ENCODE data around the gene APAF1.
A peak's percentile ranks its signal among the peaks of the same experiment; 100 is the strongest.

The APAF1 gene

DNA sequence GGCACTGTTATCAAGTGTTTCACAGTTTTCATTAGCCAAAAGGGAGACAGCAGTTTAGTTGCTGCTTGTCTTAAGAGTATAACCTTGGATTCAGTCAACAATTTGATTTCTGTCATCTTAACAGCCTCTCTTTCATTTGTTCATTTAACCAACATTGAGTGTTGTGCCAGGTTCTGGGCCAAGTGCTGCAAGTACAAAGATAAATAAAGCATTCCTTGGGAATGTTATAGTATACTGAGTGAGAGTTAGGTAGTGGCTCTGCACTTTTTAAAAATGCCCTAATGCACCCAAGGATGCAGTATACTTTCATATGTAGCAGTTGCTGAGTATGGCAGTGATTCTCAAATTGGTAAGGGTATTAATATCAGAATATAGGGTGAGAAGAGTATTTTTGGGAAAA, 15.4 kb downstream of the APAF1 start:
- DNase-seq, result no peak

- DNase-seq, result no peak
Measured at GRCh38 chr12:98669751-98670150, 24.7 kb downstream of the APAF1 start.

DNA sequence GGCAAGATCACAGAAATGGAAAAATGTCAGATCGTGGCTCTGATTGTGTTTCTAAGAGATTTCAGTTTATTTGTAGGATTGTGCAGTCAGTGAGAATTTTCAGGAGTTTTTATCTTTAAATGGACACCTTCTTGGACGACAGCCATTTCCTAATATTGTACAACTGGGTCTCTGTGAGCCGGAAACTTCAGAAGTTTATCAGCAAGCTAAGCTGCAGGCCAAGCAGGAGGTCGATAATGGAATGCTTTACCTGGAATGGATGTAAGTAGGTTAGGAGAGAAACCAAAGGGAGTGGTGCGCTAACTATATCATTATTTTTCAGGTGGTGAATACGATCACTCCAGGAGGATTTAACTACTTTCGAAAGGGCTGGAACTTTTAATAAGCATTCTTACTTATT, 26.4 kb downstream of the APAF1 start:
- DNase-seq, result no peak

- peak; percentile 13 to 47 (median 45) for DNase-seq
Measured at GRCh38 chr12:98674841-98675240, 29.8 kb downstream of the APAF1 start.

DNA sequence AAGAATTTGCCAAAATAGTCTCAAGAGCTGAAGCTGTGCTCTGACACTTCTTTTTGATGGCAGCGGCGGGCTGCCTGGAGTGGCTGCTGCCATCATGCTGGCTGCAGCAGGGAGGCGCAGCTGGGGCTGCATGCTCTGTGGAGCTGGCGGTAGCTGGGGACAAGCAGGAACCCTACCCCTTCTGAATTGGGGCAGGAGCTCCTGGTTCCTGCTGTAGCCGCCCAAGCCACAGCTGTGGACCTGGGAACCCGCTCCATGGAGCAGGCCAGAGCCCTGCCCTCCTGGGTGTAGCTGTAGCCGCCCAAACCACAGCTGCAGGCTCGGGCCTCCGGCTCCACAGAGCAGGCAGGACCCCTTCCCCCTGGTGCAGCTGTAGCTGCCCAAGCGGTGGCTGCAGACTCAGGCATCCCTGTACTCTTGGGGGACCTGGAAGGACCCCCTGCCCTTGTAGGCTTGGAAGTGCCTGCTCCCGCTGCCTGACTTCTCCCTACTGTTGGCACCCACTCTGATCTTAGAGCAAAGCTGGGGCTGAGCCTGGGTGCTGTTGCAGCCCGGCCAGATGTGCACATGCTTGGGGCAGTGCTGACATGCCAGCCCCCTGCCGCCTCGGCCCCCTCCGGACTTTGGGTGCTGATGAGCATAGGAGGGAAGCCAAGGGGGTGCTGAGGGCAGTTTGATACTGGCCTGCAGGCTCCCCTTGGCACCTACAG, 33.3 kb downstream of the APAF1 start:
- DNase-seq, result no peak

- DNase-seq, result no peak
Measured at GRCh38 chr12:98678946-98679610, 34.0 kb downstream of the APAF1 start.

GRCh38 chr12:98679611-98680005, 34.5 kb downstream of the APAF1 start:
- no peak for DNase-seq

DNA sequence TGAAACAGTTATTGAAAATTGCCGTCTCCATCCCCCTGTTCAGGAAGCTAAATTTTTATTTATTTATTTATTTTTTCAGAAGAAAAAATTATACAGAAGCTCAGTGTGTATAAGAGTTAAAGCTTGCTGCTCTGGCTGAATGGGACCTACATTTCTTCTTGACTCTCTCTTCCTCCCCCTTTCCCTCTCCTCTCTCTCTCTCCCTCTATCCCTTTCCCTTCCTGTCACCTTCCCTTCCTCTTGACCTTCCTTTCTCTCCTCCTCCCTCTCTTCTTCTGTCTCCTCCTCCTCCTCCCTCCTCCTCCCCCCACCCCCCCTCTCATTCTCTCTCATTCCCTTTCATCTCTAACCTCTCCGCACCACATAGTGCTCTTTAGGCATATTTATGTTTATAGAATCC, 39.1 kb downstream of the APAF1 start:
- DNase-seq, result no peak

- no peak for DNase-seq
Measured at GRCh38 chr12:98686603-98687002, 41.5 kb downstream of the APAF1 start.

DNA sequence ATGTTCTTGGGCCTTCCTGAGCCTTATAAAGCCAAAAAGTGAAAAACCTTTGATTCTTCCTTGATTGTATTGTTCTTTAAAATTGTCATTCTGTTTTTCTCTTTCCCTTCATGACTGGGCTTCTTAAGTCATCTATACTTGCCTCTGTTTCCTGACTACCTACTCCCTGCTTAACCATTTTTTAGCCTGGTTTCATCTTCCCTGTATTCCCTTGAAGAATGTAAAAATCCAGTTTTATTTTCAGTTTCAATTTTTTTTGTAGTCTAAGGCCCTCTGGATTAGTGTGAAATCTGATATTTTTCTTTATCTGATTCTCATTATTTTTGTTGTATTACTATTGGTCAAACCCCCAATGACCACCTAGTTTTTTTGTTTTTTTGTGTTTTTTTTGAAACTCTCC, 46.3 kb downstream of the APAF1 start:
- DNase-seq, result peak in 2 of 3 donors; percentile 7 to 40

- DNase-seq, result no peak
Measured at GRCh38 chr12:98696036-98696646, 51.1 kb downstream of the APAF1 start.

DNA sequence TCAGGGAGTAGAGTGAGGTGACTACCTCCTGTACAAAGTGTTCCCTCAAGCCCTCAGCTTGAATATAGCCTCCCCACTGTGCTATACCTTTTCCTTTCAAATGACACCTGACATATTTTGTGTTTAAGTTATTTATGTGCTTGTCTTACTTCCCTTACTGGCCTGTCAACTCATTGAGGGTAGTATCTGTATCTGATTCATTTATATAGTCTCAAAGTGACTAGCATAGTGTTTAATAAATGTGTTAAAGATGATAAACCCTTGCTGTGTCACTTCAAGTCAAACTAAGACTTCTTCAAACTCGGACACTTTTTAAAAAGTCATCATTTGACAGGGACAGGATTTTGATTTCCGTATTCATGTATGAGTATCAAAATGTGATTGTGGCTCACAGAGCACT, 52.1 kb downstream of the APAF1 start:
- no peak for DNase-seq

GRCh38 chr12:98698603-98699463, 53.7 kb downstream of the APAF1 start:
- peak in 2 of 3 donors; percentile 39 to 54 for DNase-seq

GRCh38 chr12:98699586-98699985, 54.5 kb downstream of the APAF1 start:
- peak; percentile 2 to 28 (median 14) for DNase-seq

DNA sequence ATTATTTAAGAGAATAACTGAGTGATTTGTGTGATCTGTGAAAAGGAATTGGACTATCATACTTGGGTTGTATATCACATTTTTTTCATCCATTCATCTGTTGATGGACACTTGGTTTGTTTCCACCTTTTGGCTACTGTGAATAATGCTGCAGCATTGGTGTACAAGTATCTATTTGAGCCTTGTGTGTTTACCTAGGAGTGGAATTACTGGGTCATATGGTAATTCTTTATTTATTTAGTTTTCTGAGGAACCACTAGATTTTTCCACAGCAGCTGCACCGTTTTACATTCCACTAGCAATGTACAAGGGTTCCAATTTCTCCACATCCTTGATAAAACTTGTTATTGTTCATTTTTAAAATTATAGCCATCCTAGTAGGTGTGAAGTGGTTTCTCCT, 56.1 kb downstream of the APAF1 start:
- DNase-seq, result no peak

GRCh38 chr12:98709022-98709421, 63.9 kb downstream of the APAF1 start:
- DNase-seq, result no peak

- no peak for DNase-seq
Measured at GRCh38 chr12:98714426-98714825, 69.3 kb downstream of the APAF1 start.

GRCh38 chr12:98719515-98720504, 74.7 kb downstream of the APAF1 start:
- DNase-seq, result no peak

DNA sequence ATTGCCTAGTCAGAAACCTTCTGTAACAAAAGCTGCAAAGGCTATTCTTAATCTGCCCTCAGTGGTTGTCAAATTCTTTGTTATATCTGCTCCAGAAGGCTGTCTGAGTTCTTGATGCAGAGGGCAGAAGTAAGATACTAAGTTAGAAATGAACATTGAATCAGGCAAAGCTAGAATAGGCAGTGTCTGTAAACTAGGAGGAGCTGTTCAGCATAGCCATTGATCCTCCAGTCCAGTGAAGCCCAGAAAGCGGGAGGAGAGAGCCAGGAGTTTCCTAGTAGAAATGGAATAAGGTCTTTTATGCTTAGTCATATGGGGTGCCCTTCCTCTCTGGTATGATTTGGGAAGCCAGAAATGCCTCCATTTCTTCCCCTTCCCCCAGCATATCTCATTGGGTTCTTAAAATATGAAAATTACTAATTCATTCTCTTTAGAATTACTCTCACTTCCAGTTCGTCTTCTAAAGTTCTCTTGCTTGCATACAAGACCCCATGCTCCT, 76.2 kb downstream of the APAF1 start:
- DNase-seq, result peak; percentile 15 to 36 (median 28)

DNA sequence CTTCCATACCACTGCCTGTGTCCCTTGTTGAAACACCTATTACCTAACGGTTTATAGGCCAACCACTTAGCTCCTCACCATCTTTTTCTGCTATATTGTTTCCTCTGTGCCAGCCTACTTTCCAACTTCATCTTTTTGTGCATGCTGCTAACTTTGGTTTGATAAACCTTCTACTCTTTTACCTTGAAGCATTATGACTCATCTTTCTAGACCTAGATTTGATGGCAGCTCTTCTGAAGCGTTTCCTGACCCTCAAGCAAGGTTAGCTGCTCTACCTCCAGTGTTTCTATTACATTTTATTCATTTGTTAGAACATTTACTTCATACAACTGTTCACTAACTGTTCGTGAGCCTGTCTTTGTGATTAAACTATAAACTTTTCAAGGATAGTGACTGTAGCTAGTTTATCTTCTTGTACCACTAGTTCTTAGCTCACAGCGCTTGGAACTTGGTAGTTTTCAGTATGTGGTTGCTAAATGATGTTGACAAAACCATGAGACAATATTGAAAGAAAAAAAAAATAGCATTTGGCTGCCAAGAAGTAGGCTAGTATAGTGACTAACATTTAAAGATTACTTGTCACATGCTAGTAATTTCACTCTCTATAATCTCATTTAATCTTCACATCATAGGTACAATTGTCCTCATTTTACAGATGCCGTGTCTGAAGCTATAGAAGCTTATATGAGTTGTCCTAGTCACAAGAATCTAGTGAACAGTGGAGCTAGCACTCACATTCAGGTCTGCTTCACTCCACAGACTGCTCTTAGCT, 79.5 kb downstream of the APAF1 start:
- no peak for DNase-seq

All from suppressor macrophage treated with lipopolysaccharide for 1 hour (primary cell).